Mammary microvascular endothelial cell (primary cell): Measurements from ENCODE around the gene LRRC41. TPM values are rescaled to one million over a fixed set of nuclear protein-coding genes. Genes with fewer than 3 reads are reported as not detected.

Source experiments
- total RNA-seq: library from RNA; depleted of rRNA; stranded (reverse); fragments of >200 nt; gene quantifications from 2 replicates; pipeline ENCODE4 v1.2.3, GENCODE V29; 2015

Gene LRRC41, protein sequence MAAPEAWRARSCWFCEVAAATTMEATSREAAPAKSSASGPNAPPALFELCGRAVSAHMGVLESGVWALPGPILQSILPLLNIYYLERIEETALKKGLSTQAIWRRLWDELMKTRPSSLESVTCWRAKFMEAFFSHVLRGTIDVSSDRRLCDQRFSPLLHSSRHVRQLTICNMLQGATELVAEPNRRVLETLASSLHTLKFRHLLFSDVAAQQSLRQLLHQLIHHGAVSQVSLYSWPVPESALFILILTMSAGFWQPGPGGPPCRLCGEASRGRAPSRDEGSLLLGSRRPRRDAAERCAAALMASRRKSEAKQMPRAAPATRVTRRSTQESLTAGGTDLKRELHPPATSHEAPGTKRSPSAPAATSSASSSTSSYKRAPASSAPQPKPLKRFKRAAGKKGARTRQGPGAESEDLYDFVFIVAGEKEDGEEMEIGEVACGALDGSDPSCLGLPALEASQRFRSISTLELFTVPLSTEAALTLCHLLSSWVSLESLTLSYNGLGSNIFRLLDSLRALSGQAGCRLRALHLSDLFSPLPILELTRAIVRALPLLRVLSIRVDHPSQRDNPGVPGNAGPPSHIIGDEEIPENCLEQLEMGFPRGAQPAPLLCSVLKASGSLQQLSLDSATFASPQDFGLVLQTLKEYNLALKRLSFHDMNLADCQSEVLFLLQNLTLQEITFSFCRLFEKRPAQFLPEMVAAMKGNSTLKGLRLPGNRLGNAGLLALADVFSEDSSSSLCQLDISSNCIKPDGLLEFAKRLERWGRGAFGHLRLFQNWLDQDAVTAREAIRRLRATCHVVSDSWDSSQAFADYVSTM
- total RNA-seq: 59.6 and 66.9 TPM in 2 replicates

DNA sequence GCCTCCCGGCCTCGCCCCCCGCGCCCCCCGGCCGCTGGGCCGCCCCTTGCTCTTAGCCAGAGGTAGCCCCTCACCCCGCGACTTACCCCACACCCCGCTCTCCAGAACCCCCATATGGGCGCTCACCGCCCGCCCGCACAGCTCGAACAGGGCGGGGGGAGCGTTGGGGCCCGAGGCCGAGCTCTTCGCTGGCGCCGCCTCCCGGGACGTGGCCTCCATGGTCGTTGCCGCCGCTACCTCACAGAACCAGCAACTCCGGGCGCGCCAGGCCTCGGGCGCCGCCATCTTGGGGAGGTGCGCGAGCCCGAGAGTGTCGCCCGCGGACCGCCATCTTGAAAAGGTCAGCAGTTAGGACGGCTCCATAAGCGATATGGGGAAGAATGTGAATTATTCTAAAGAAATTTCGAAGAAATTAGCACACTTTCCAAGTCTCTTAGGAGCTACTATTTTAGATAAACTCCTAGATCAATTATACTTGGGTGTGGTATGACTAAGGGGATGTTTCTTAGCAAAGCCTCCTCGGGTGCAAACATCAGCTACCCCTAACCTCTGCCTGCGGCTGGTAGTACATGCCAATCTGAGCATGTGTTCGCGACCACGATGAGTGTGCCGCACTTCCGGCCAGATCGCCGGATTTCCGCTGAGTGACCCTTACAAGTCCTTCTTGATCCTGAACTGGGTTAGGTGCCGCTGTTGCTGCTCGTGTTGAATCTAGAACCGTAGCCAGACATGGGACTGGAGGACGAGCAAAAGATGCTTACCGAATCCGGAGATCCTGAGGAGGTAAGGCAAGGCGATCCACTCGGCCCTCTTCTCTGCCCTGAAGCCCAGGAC is at the start of gene LRRC41, which contains the start of gene UQCRH:
Gene LRRC41 (minus strand): TSS at position 579 of the 834 bp plus-strand sequence. CDS start 294 bp downstream, at position 285.
Gene UQCRH (plus strand): TSS at position 661 of the 834 bp plus-strand sequence. CDS start 69 bp downstream, at position 730.

DNA sequence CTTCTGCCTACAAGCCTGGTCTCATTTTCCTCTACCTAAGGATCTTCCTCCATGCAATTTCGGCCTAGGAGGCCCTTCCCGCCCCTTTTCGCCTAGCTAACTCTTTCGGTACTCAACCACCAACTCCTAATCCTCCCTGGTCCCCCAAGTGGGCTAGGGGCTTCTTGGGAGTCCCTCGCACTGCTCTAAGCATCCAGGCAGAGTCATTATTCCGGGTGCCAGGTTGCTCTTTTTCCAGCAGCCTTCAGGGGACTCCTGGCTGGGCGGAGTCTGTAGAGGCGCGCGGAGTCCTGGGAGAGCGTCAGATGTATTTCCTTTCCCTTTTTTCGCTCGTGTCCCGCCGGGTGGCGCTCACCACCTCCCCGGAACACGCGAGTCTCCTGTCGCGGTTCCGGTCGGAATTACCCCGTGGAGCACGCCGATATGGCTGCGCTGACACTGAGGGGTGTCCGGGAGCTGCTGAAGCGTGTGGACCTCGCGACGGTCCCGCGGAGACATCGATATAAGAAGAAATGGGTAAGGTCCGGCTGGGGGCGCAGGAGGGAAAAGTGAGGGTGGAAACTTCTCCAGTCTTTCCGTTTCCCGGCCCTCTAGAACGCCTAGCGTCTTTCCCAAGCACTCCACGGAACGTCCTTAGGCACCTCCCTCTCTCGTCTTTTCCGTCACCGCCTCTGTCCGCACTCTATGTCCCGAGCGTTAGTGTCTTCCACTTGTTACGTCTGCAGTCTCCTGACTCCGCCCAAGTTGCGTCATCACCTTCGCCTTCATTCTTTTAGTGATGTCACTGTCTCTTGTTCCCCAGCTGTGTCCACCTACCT is 37.2 kb upstream of the LRRC41 start, which contains the start of gene NSUN4:
Gene NSUN4 (plus strand): TSS at position 404 of the 818 bp plus-strand sequence. CDS start 20 bp downstream, at position 424.

DNA sequence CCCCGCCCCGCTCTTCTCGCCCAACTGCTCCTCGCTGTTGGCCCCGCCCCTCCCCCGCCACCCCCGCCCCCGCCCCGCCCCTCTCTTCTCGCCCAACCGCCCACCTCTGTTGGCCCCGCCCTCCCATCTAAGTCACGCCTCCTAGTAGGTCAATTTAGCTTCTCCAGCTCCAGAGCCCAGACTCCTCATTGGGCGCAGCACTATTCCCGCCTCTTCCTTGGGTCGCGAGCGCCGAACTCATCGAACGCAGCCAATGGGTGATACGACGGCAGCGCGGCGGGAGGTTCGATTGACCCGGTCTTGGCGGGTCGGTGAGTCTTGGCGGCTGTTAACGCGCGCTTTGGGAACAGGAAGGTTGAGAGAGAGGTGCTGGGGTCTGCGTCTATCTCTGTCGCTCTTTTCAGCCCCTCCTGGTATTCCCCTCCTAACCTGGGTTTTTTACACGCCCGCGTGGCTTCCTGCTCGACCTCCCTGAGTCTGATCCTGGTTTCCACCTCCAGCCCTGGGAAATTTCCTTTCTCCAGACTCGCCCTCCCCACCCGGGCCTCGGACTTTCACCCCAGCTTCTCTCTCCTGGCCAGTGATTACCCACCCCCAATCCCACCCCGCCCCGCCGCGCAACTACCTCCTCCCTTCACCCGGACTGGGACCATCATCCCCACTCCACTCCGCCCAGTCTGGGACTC is 55.8 kb downstream of the LRRC41 start, which contains the start of gene RAD54L:
Gene RAD54L (plus strand): TSS at position 328 of the 686 bp plus-strand sequence. CDS start 643 bp downstream, outside the sequence.

Other genes with a start within 250 kb of the LRRC41 start
- 9.8 and 11.3 TPM in 2 replicates for gene PIK3R3, start 171.0 kb downstream of the LRRC41 start, total RNA-seq
- gene TSPAN1, start 128.5 kb downstream of the LRRC41 start, total RNA-seq: 2.0 and 2.5 TPM in 2 replicates
- not detected in 2 replicates for gene P3R3URF, start 127.1 kb downstream of the LRRC41 start, total RNA-seq
- gene POMGNT1, start 105.2 kb downstream of the LRRC41 start, total RNA-seq: 57.8 and 61.0 TPM in 2 replicates
- 0.20 and 0.60 TPM in 2 replicates for gene LURAP1, start 100.3 kb downstream of the LRRC41 start, total RNA-seq
- 10.8 and 14.1 TPM in 2 replicates for gene RAD54L, start 55.9 kb downstream of the LRRC41 start, total RNA-seq
- gene UQCRH, start 82 bp upstream of the LRRC41 start, total RNA-seq: 475 and 523 TPM in 2 replicates
- gene NSUN4, start 37.2 kb upstream of the LRRC41 start, total RNA-seq: 12.7 and 24.8 TPM in 2 replicates
- gene FAAH, start 90.7 kb upstream of the LRRC41 start, total RNA-seq: 0.30 and 0.53 TPM in 2 replicates
- not detected in 2 replicates for gene DMBX1, start 186.2 kb upstream of the LRRC41 start, total RNA-seq
- gene KNCN, start 248.0 kb upstream of the LRRC41 start, total RNA-seq: not detected in 2 replicates